Measurements from ENCODE around the gene SUN1.

SUN1 gene

DNA sequence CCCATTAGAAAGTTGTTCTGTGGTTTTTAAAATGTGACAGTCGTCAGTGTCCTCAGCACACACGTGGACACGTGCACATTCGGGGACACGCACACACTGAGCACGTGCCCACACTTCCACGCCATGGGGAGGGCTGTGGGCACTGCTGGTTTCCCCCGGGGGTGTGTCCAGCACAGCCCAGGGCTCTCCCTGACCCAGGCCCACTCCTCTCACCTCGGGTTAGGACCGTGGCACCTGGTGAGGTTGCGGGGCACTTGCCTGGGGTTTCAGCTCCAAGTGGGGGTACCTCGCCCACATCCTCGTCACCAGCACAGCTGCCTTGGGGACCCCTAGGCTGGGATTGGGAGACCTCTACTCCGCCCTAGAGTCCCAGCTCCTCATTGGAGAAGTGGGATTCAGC, 64.8 kb downstream of the SUN1 start:
- H3K4me3 ChIP-seq (ENCODE audit: low read length), result no peak overlapping the region
- no peak for DNase-seq (ENCODE audit: low read depth)
- TF ChIP-seq, protein P1, sequence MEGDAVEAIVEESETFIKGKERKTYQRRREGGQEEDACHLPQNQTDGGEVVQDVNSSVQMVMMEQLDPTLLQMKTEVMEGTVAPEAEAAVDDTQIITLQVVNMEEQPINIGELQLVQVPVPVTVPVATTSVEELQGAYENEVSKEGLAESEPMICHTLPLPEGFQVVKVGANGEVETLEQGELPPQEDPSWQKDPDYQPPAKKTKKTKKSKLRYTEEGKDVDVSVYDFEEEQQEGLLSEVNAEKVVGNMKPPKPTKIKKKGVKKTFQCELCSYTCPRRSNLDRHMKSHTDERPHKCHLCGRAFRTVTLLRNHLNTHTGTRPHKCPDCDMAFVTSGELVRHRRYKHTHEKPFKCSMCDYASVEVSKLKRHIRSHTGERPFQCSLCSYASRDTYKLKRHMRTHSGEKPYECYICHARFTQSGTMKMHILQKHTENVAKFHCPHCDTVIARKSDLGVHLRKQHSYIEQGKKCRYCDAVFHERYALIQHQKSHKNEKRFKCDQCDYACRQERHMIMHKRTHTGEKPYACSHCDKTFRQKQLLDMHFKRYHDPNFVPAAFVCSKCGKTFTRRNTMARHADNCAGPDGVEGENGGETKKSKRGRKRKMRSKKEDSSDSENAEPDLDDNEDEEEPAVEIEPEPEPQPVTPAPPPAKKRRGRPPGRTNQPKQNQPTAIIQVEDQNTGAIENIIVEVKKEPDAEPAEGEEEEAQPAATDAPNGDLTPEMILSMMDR (IDR thresholded peaks at IDR 0.05; ENCODE audit: insufficient read depth, low read depth, low read length, missing control alignments), result no peak

DNA sequence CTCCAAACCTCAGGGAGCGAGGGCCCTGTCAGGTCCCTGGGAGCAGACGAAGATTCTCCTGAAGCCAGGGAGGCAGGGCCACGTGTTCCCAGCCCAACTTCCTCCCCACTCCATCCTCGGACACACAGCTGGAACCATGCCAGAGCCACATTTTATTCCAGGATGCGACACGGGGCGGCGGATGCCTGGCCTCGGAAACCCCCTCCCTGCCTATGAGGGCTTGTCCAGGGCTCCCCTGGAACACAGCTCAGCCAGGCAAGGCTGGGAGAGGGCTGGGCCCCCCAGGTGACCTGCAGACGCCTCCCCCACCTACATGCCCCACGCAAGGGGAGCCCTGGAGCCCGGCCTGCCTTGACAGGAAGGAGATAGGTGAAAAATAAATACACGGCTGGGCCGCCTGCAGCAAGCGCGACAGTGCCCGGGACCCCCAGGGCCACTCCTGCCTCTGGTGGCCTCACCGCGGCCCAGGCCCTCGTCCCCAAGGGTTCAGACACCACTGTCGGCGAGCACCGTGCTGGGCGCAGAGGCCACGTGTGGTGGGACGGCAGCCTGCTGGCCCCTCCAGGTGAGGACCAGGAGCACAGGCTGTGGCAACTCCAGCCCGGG, 65.6 kb downstream of the SUN1 start:
- TF ChIP-seq, protein P1 (IDR thresholded peaks at IDR 0.05; ENCODE audit: insufficient read depth, low read depth, low read length, missing control alignments), result no peak
- no peak for DNase-seq (ENCODE audit: low read depth)

DNA sequence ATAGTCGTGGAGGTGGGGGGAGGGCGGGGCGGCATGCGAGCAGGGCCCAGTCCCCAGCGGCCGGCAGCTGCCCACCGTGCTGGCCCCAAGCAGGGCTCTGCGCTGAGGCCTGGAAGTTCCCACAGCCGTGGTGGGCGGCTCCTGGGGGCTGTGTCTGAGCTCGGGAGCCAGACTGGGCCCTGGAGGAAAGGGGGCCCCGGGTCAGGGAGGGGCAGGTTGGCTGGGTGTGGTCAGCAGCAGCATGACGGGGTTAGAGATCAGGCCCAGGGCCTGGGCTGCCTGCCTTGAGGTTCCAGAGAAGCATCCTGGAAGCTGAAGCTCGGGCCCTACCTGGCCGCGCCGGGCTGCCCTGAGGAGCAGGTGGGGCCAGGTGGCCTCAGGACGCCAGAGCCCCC, 66.2 kb downstream of the SUN1 start:
- TF ChIP-seq, protein P1 (IDR thresholded peaks at IDR 0.05; ENCODE audit: insufficient read depth, low read depth, low read length, missing control alignments), result no peak
- DNase-seq (ENCODE audit: low read depth), result no peak
- no peak overlapping the region for H3K4me3 ChIP-seq (ENCODE audit: low read length)

More for the DNA sequence above, 65.6 kb downstream of the SUN1 start:
- no peak overlapping the region for H3K4me3 ChIP-seq (ENCODE audit: low read length)

DNA sequence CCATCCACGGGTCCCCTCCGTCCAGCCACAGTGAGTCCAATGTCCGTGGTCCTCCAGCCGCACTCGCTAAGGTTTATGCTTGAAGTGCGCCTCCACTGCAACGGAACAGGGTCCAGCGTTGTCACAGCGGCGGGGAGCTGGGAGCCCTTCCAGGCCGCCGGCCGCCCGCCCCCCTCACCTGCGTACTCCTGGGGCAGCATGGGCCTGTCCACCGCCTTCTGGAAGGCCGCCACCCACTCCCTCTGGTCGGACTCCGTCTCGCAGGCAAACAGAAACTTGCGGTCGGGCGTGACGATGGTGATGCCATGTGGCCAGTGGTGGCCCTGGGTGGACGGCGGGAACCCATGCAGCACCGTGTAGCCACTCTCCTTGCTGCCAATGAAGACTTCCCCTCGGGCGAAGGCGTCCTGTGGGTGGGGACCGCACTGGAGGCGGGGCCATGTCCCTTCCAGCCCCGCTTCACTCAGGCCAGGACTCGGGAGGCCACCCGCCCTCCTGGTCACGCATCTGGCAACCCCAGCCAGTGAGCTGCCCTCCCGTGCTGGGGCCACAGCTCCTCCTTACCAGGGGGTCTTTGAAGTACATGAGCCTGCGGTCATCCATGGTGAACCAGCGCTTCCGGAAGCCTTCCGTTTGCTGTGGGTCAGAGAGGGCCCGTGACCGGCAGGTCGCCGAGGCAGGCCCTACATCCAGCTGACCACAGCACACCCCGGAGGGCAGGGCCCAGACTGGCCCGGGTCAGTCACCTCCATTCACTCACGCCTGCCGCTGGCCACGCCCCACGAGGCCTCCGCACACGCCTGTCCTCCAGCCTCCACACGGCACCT, 66.8 kb downstream of the SUN1 start:
- TF ChIP-seq, protein P1 (IDR thresholded peaks at IDR 0.05; ENCODE audit: insufficient read depth, low read depth, low read length, missing control alignments), result no peak

DNA sequence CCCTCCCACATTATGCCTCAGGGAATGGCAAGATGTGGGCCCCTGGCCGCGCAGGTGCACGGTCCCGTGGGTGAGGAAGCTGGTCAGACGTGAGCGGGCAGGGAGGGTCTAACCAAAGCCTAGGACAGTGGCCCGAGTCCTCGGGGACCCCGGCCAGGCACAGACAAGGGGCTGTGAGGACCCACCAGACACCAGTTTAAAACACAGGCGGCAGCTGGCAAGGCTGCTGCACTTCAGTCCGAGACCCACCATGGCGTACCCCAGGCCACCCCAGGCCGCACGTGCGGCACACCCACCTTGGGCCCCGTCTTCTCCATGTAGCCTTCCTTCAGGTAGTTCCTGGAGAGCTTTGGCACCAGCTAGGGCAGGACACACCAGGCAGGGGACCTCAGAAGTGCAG, 67.5 kb downstream of the SUN1 start:
- DNase-seq (ENCODE audit: low read depth), result no peak
- TF ChIP-seq, protein P1 (IDR thresholded peaks at IDR 0.05; ENCODE audit: insufficient read depth, low read depth, low read length, missing control alignments), result no peak
- H3K4me3 ChIP-seq (ENCODE audit: low read length), result no peak overlapping the region

More for the DNA sequence above, 66.8 kb downstream of the SUN1 start:
- DNase-seq (ENCODE audit: low read depth), result no peak
- no peak overlapping the region for H3K4me3 ChIP-seq (ENCODE audit: low read length)

DNA sequence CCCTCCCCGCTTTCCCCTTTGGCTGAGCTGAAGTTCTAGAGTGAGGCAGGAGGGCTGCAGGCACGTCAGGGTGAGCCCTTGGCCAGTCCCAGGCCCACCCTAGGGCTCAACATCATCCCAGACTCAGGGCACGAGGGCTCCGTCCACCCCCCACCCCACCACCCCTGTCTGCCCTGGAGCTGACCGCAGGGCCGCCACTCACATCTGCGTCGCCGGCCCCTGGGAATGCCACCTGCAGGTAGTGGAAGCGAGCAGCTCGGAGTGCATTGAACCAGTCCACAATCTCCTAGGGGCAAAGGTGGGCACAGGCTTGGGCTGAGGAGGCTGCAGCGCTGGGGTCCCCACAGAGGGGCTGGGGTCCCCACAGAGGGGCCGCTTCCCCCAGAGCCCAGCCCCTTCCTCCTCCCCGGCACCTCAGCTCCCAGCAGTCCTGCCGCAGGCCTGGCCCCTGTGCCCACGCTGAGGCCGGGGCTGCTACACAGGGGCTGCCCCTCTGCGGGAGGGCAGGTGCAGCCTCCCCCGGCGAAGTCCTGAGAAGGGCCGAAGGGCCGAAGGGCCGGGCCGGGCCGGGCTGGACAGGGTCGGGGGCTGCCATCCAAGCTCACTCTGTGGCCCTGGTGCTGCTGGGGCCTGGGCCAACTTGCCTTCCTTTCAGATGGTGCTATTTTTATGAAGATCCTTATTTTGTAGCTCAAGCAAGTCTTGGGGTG, 68.2 kb downstream of the SUN1 start:
- TF ChIP-seq, protein P1 (IDR thresholded peaks at IDR 0.05; ENCODE audit: insufficient read depth, low read depth, low read length, missing control alignments), result no peak
- no peak for DNase-seq (ENCODE audit: low read depth)
- no peak overlapping the region for H3K4me3 ChIP-seq (ENCODE audit: low read length)
